Measurements from ENCODE around the gene ZNF106. TPM values are rescaled to one million over a fixed set of nuclear protein-coding genes. Genes with fewer than 3 reads are reported as not detected.

ZNF106 gene
- total RNA-seq (2021) (60.1 and 73.4 TPM in 2 replicates), Bru-seq, nascent RNA (percentile 79 among the genes with signal in this experiment), BruChase-seq, experiment 1, labeled RNA remaining after a 2-hour chase (percentile 84 among the genes with signal in this experiment), BruChase-seq, experiment 2, labeled RNA remaining after a 6-hour chase (percentile 92 among the genes with signal in this experiment)
- long read RNA-seq, full-length matches to known transcripts = 1 of 23 reads
- long read RNA-seq, partial matches to known transcripts = 3 of 23 reads
- long read RNA-seq, other reads (novel, unspliced or antisense) = 19 of 23 reads

DNA sequence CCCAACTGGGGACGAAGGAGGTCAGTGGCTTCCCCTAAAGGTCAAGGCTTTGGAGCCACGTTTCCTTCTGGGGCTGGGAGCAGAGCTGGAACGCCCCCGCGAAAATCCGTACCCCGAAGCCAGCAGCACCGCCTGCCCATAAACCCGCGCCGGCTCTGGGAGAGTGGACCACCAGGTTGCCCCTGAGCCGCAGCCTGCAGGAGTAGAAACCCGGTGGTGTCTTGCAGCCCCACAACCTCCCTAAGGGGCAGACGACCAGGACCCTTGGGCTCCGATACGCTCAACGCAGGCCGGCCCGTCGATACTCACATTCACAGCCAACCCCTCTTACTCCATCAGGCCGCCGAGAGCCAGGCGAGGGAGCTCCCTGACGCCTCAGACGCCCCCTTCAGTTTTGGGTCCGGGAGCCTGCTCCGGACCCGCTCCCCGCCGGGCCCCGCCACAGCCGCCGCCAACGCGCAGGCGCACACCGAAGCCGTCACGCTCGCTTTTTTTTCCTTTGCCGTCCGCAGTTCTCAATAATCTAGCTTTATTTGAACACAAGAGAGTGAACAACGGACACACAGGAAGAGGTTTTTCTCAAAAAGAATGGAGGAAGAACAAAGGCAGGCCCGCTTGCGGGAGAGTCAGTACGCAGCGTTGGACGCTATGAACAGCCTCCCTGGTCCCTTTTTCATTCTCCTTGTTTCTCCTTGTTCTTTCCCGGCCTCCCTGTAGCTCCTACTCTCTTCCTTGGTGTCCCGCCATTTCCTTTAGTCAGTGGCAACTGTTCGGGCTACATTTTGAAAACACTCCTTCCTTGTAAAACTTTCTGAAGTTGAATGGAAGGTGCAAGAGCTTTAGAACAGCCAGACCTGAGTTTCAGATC, at the start of gene ZNF106:
TSS of gene ZNF106 (minus strand) at position 471 of the 868 bp plus-strand sequence. CDS start 18,852 bp downstream, outside the sequence.
- H3K27me3 ChIP-seq (ENCODE audit: insufficient read depth, low read depth) = no peaks in the 10 kb centered on the region
- H3K4me1 ChIP-seq (replicated peaks; ENCODE audit: insufficient read depth) = peaks cover 22% of the 10 kb centered on the region
- no peaks in the 10 kb centered on the region for H3K9me3 ChIP-seq (ENCODE audit: insufficient read depth, low read depth)
- H3K27ac ChIP-seq = peak within 1 kb of the TSS; percentile 86
- peaks cover 12% of the 10 kb centered on the region; the same call in 1 of the 2 replicates for H3F3A ChIP-seq (ENCODE audit: insufficient read depth, low read depth)
- intact Hi-C loops (cut with micrococcal nuclease; ENCODE audit: unreplicated experiment) = loop anchor here (2.0 kb wide), 1 partner anchor 58 kb away; the partner anchor contains the start of genes HAUS2 and LRRC57
- ChIA-PET POLR2A (ENCODE audit: unreplicated experiment) (interaction anchor here (0.6 to 0.7 kb wide), 4 partner anchors 19 to 1695 kb away, joined by 5 to 8 read pairs (median 6); no protein-coding TSS in a partner anchor), CTCF (no interaction called here)
- TF ChIP-seq, protein P1, sequence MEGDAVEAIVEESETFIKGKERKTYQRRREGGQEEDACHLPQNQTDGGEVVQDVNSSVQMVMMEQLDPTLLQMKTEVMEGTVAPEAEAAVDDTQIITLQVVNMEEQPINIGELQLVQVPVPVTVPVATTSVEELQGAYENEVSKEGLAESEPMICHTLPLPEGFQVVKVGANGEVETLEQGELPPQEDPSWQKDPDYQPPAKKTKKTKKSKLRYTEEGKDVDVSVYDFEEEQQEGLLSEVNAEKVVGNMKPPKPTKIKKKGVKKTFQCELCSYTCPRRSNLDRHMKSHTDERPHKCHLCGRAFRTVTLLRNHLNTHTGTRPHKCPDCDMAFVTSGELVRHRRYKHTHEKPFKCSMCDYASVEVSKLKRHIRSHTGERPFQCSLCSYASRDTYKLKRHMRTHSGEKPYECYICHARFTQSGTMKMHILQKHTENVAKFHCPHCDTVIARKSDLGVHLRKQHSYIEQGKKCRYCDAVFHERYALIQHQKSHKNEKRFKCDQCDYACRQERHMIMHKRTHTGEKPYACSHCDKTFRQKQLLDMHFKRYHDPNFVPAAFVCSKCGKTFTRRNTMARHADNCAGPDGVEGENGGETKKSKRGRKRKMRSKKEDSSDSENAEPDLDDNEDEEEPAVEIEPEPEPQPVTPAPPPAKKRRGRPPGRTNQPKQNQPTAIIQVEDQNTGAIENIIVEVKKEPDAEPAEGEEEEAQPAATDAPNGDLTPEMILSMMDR (conservative IDR thresholded peaks at IDR 0.05) = no peak
- TF ChIP-seq EZH2 (IDR thresholded peaks at IDR 0.05; ENCODE audit: low read depth) = no peak
- H4K20me1 ChIP-seq (ENCODE audit: insufficient read depth) = no peaks in the 10 kb centered on the region; the same call in 1 of the 2 replicates
- H3K4me2 ChIP-seq = peak within 1 kb of the TSS; percentile 97
- DNase-seq = peak; percentile 74 to 84
- H3K79me2 ChIP-seq (ENCODE audit: low read depth) = peaks cover 25% of the 10 kb centered on the region; the same call in 1 of the 2 replicates
- BruUV-seq (replicated peaks) = no TSS peak
- H3K4me3 ChIP-seq = peak within 1 kb of the TSS; percentile 70
- no peaks in the 10 kb centered on the region for H3K36me3 ChIP-seq (ENCODE audit: low read depth)
- H3K9me2 ChIP-seq (ENCODE audit: insufficient read depth) = no peaks in the 10 kb centered on the region
- peak within 1 kb of the TSS; percentile 89 for H2AFZ ChIP-seq

- H2AFZ ChIP-seq = no peak overlapping the region
- intact Hi-C loops (cut with micrococcal nuclease; ENCODE audit: unreplicated experiment) = no loop called here
- no peaks in the 10 kb centered on the region for H3F3A ChIP-seq (ENCODE audit: insufficient read depth, low read depth)
- H3K4me3 ChIP-seq = no peak overlapping the region
- no peaks in the 10 kb centered on the region for H3K9me3 ChIP-seq (ENCODE audit: insufficient read depth, low read depth)
- no peaks in the 10 kb centered on the region for H3K9me2 ChIP-seq (ENCODE audit: insufficient read depth)
- TF ChIP-seq, protein P1 (conservative IDR thresholded peaks at IDR 0.05) = no peak
- no peak for TF ChIP-seq EZH2 (IDR thresholded peaks at IDR 0.05; ENCODE audit: low read depth)
- POLR2A ChIA-PET (ENCODE audit: unreplicated experiment) = interaction anchor here (0.5 kb wide), 1 partner anchor 579 kb away, joined by 3 read pairs; no protein-coding TSS in a partner anchor
- no peak overlapping the region for H3K4me2 ChIP-seq
- no peaks in the 10 kb centered on the region for H3K36me3 ChIP-seq (ENCODE audit: low read depth)
- H3K27ac ChIP-seq = no peak overlapping the region
- no TSS peak for BruUV-seq (replicated peaks)
- no peaks in the 10 kb centered on the region for H3K27me3 ChIP-seq (ENCODE audit: insufficient read depth, low read depth)
- H4K20me1 ChIP-seq (ENCODE audit: insufficient read depth) = no peaks in the 10 kb centered on the region
- CTCF ChIA-PET = no interaction called here
- DNase-seq = no peak
- H3K4me1 ChIP-seq (replicated peaks; ENCODE audit: insufficient read depth) = no peaks in the 10 kb centered on the region
- no peaks in the 10 kb centered on the region for H3K79me2 ChIP-seq (ENCODE audit: low read depth)
Observed at GRCh38 chr15:42533246-42533645, 42.3 kb upstream of the ZNF106 start.

DNA sequence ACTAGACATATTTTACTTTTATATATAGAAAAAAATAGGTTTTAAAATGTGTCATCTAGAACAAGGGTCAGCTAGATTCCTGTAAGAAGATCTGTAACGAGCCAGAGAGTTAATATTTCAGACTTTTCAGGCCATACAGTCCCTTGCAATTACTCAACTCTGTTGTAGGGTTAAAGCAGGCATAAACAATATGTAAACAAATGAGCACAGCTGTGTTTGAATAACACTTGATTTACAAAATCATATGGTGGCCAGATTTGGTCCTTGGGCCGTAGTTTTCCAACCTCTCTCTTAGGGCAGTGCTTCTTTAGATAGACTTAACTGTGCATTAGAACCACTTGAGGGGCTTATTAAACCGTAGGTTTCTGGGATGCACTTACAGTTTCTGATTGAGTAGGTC, 38.0 kb upstream of the ZNF106 start:
- Histone ChIP-seq H3K79me2 (ENCODE audit: low read depth) (no peaks in the 10 kb centered on the region), H3F3A (ENCODE audit: insufficient read depth, low read depth) (no peaks in the 10 kb centered on the region), H3K9me3 (ENCODE audit: insufficient read depth, low read depth) (no peaks in the 10 kb centered on the region), H2AFZ (no peak overlapping the region), H3K27me3 (ENCODE audit: insufficient read depth, low read depth) (no peaks in the 10 kb centered on the region), H3K27ac (no peak overlapping the region), H3K4me1 (replicated peaks; ENCODE audit: insufficient read depth) (no peaks in the 10 kb centered on the region), H3K4me3 (no peak overlapping the region), H3K36me3 (ENCODE audit: low read depth) (no peaks in the 10 kb centered on the region), H3K9me2 (ENCODE audit: insufficient read depth) (no peaks in the 10 kb centered on the region), H3K4me2 (no peak overlapping the region), H4K20me1 (ENCODE audit: insufficient read depth) (no peaks in the 10 kb centered on the region)
- TF ChIP-seq, protein P1 (conservative IDR thresholded peaks at IDR 0.05) = no peak
- TF ChIP-seq EZH2 (IDR thresholded peaks at IDR 0.05; ENCODE audit: low read depth) = no peak
- DNase-seq = no peak
- intact Hi-C loops (cut with micrococcal nuclease; ENCODE audit: unreplicated experiment) = no loop called here
- no TSS peak for BruUV-seq (replicated peaks)
- ChIA-PET CTCF (no interaction called here), POLR2A (ENCODE audit: unreplicated experiment) (no interaction called here)

Measured in PC-9 (cell line).